Pancreas (tissue), 10 donors: ENCODE results near the gene ALDOA. TPM values are rescaled to one million over a fixed set of nuclear protein-coding genes. Genes with fewer than 3 reads are reported as not detected.

Experiments
- ATAC-seq, 4 donors: fragments of 200-7000 bp; cut with Tn5 transposase; one replicate each; pipeline versions ENCODE4 v1.8.0 to v1.9.1; 2020; ENCODE audit warnings: mild to moderate bottlenecking in 4 of 4, moderate library complexity in 4 of 4
- DNase-seq, 6 donors: peaks; one replicate each; pipeline ENCODE4 v3.0.0-alpha.2; 2020
- FAIRE-seq: peaks from 2 replicates; lab custom pipeline; 2012; peaks lifted over from hg19 to GRCh38; lab: Jason Lieb, UNC
- H3K27ac ChIP-seq, 4 donors: fragments of 200-600 bp; sonication (generic); 1 replicate in 3 of 4; 2 replicates in 1 of 4; pipeline versions ENCODE4 v1.5.0 to v1.8.0; 2020
- H3K27me3 ChIP-seq, 4 donors: fragments of 200-600 bp; one replicate each; pipeline ENCODE4 v1.8.0; 2021
- H3K36me3 ChIP-seq, 3 donors: fragments of 200-600 bp; sonication (generic) in 1 of 3; one replicate each; pipeline versions ENCODE4 v1.5.0 to v1.8.0; 2020 to 2021
- H3K4me1 ChIP-seq, 3 donors: fragments of 200-600 bp; one replicate each; pipeline ENCODE4 v1.8.0; 2021
- H3K4me3 ChIP-seq, 4 donors: fragments of 200-600 bp; sonication (generic) in 2 of 4; one replicate each; pipeline versions ENCODE4 v1.5.0 to v1.8.0; 2020 to 2021
- H3K9me3 ChIP-seq, 4 donors: fragments of 200-600 bp; one replicate each; pipeline ENCODE4 v1.8.0; 2021
- CTCF ChIP-seq, 4 donors: fragments of 200-600 bp; sonication (generic) in 3 of 4; IDR thresholded peaks; one replicate each; pipeline versions ENCODE4 v1.5.0 to v1.8.0; 2021; ENCODE audit warnings: antibody characterized with exemption in 4 of 4
- WGBS, 2 donors: extraction: QIAGEN DNeasy Blood & Tissue Kit; methylation state at CpG; one replicate each; pipeline ENCODE4 v1.1.7; 2013; 5-methylcytosine and 5-hydroxymethylcytosine counted together
- intact Hi-C, 3 donors: fragments of 100-400 bp; cut with DNase I; formaldehyde crosslinking; loops; one replicate each; pipeline versions ENCODE4 v1.11.1 to v1.14.2; 2022
- polyA plus RNA-seq, 2 donors: library from polyadenylated mRNA; stranded (reverse); fragments of 200-250 nt; gene quantifications; one replicate each; pipeline ENCODE4 v1.2.3, GENCODE V29; 2013
- total RNA-seq, 6 donors: library from RNA; stranded (reverse); fragmentation: NEBNext Ultra II Directional in 4 of 6; extraction: Animal tissue kit (Norgen Biotek cat#: 25700) in 4 of 6; gene quantifications; one replicate each; pipeline versions ENCODE4 v1.2.1 to v1.2.4, GENCODE V29; 2021 to 2023
- donor health status: healthy with polysubstance abuse.
- donor health status: DM: no; HTN: no; CAD: no; lungs with moderate emphysema.
- donor health status: DM: no; HTN: no; CAD: no.
- donor health status: control.
- donor health status: control.
- donor health status: Bipolar disorder and iron deficiency.
- donor health status: DM: yes; HTN: yes; CAD: no.
- donor health status: DM: no; HTN: no; CAD: no.
- donor health status: DM: no; HTN: no; CAD: no.
- donor health status: DM: yes; HTN: yes; CAD: no.

Gene ALDOA
- total and polyA plus RNA-seq, 8 donors = 234 to 425 (median 327) TPM

DNA sequence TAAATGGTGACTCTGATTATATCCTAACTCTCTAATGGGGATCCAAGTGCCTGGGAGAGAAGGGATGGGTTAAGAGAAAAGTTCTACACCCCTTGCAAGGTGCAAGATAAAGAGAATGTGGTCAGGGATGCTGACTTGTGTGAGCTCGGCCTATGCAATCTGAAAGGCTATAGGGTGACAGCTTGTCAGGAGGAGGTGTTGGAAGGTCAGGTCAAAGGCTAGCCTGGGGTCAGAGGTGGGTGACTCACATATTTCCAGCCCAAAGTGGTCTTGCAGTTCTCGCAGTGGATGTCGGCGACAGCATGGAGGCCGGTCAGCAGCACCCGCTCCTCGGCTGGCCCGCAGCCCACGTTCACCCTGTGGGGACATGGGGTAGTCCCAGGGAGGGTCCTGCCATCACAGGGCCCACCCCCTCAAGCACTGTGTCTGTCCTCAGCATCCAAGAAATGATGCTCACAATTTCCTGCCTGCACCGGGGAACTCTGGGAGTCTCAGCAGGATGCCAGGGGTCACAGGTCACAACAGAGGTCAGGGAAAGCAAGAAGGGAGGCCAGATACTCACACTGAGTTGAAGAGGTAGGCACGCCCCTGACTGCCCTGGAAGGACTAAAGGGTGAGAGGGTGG is 29.1 kb downstream of the ALDOA start:
- peak in 2 of 6 donors; percentile 52 to 79 for DNase-seq
- FAIRE-seq = no peak

DNA sequence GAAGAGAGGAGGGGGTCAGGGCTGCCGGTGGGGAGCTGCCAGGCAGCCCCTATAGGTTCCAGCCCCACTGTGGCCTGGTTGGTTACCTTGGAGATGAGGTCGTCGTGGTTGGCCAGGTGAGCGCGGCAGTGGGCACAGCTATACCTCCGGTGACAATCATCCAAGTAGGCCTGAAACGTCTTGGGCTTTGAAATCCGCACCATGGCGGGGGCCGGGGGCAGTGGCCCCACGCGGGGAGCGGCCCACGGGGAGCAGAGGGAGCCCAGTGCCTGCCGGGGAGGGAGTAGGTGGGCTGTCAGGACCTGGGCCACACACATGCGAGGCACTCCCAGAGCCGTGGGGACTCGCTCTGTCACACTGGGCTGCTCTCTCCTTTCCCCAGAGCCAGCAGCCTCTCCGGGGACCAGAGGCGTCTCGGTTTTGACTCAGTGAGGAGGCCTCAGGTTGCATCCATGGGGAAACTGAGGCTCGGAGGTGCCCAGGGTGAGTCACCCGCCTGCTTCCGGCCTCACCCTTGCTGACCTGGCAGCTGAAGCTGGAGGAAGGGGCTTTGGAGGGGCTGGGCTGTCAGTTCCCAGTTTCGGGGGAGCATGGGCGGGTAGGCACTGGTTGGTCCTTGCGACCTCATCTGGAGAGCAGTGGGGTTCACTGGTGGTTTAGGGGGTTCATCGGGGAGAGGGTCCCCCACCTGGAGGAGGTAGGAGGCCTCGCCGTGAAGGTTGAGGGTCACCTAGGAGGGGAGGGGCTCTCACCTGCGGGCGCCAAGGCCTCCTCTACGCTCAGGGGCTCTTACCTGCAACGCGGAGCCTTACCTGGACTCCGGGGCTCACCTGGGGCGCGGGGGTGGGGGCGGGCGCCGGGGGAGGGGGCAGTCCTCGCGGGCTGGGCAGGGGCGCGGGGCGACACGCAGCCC is 29.9 kb downstream of the ALDOA start:
- Histone ChIP-seq H3K4me1 (peaks cover 0 to 15% (median 10%) of the 10 kb centered on the region in 3 donors), H3K36me3 (peaks cover 0 to 10% (median 0%) of the 10 kb centered on the region in 3 donors), H3K27me3 (no peaks in the 10 kb centered on the region), H3K4me3 (peak overlapping the region; percentile 66 to 85 (median 78)), H3K9me3 (no peaks in the 10 kb centered on the region), H3K27ac (peak overlapping the region; percentile 84 to 90 (median 88))
- no peak for FAIRE-seq
- no peak for ATAC-seq
- no peak for TF ChIP-seq CTCF (IDR thresholded peaks at IDR 0.05)
- DNase-seq = peak in 5 of 6 donors; percentile 45 to 80 (median 62)
- intact Hi-C loops = no loop called here
- 2 to 4% methylated on average over 41 to 45 of the region's 47 CpGs for WGBS, 2 donors

More for the DNA sequence above, 29.1 kb downstream of the ALDOA start:
- no peak for TF ChIP-seq CTCF (IDR thresholded peaks at IDR 0.05)
- Histone ChIP-seq H3K27ac (peak overlapping the region; percentile 84 to 90 (median 88)), H3K36me3 (peaks cover 0 to 10% (median 0%) of the 10 kb centered on the region in 3 donors), H3K4me1 (peaks cover 0 to 15% (median 10%) of the 10 kb centered on the region in 3 donors), H3K9me3 (no peaks in the 10 kb centered on the region), H3K27me3 (no peaks in the 10 kb centered on the region), H3K4me3 (peak overlapping the region; percentile 66 to 85 (median 78))
- intact Hi-C loops = no loop called here
- 71 to 75% methylated on average over 11 of the region's 11 CpGs for WGBS, 2 donors
- no peak for ATAC-seq

DNA sequence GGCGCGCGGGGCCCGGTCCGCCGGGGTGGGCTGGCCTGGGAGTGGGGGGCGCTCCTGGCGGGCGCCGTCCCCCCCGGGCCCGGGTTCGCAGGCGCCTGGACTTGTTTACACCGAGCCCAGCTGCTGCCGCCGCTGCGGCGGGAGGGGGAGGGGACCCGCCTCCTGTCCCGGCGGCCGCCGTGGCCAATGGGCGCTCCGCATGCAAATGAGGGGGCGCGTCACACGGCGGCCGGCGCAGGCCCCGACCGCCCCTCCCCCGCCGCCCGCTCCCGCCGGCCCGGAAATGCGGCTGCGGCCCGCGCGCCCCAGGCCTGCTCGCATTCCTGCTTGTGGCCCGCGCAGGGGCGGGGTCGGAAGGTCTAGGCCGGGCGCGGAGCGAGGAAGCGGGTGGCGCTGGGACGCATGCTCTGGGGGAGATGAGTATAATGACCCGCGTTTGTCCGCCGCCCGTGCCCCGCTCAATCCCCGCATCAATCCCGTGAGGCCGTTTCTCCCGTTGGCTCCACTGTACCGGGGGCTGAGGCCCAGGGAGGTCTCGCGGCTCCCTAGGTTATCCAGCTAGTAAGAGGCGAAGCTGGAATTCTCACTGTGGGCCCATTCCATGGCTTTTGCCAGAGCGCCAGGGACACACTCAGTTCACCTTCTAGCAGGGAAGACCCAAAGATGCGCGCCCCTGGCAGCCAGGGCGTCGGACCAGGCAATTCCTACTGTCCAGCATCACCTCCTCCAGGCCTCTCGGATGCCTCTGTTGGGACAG is 30.7 kb downstream of the ALDOA start, which contains the start of gene YPEL3:
Gene YPEL3, minus strand, starts transcription at position 109 of the 757 bp plus-strand sequence. CDS start 731 bp downstream, outside the sequence.
- Histone ChIP-seq H3K9me3 (no peaks in the 10 kb centered on the region), H3K27ac (peak within 1 kb of the TSS; percentile 84 to 90 (median 88)), H3K4me1 (peaks cover 0 to 15% (median 10%) of the 10 kb centered on the region in 3 donors), H3K36me3 (peaks cover 0 to 10% (median 0%) of the 10 kb centered on the region in 3 donors), H3K27me3 (no peaks in the 10 kb centered on the region), H3K4me3 (peak within 1 kb of the TSS; percentile 66 to 85 (median 78))
- WGBS, 2 donors = 8 to 11% methylated on average over 60 to 77 of the region's 77 CpGs
- intact Hi-C loops = no loop called here
- FAIRE-seq (no peak), ATAC-seq (peak; percentile 69 to 82 (median 75)), DNase-seq (peak; percentile 92 to 98 (median 95))
- TF ChIP-seq CTCF (IDR thresholded peaks at IDR 0.05) = no peak

GRCh38 chr16:30096862-30097563 is 31.5 kb downstream of the ALDOA start:
- intact Hi-C loops = no loop called here
- TF ChIP-seq CTCF (IDR thresholded peaks at IDR 0.05) = no peak
- H3K4me3 ChIP-seq = peak overlapping the region in 2 of 4 donors; percentile 78 to 85

More at GRCh38 chr16:30096862-30097563, 31.5 kb downstream of the ALDOA start:
- H3K27ac ChIP-seq = peak overlapping the region in 3 of 4 donors; percentile 87 to 90 (median 88)
- 95% methylated on average over 18 of the region's 18 CpGs for WGBS, 2 donors
- H3K27me3 ChIP-seq = no peaks in the 10 kb centered on the region
- no peaks in the 10 kb centered on the region for H3K9me3 ChIP-seq
- FAIRE-seq = no peak
- DNase-seq = peak in 1 of 6 donors; percentile 16
- ATAC-seq = no peak
- peaks cover 0 to 10% (median 0%) of the 10 kb centered on the region in 3 donors for H3K36me3 ChIP-seq
- peaks cover 0 to 15% (median 10%) of the 10 kb centered on the region in 3 donors for H3K4me1 ChIP-seq
